ENCODE results near the gene RAB10.

RAB10 gene

DNA sequence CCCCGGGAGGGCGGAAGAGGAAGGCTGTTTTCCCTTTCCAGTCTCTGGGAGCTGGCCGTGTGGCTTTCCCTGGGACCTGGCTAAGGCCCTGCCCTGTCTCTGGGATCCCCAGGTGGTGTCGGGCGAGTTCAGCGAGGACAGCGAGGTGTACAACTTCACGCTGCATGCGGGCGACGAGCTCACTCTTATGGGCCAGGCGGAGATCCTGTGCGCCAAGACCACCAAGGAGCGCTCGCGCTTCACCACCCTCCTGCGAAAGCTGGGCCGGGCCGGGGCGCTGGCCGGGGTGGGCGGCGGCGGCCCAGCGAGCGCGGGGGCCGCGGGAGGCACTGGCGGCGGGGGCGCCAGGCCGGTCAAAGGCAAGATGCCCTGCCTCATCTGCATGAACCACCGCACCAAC lies 150.2 kb downstream of the RAB10 start:
- DNase-seq = no peak

- peak; percentile 78 for DNase-seq
Observed at GRCh38 chr2:26184555-26185303, 150.8 kb downstream of the RAB10 start.

- DNase-seq = no peak
Observed at GRCh38 chr2:26185304-26185928, 151.5 kb downstream of the RAB10 start.

GRCh38 chr2:26185954-26186770 lies 152.3 kb downstream of the RAB10 start:
- no peak for DNase-seq
